H9 (cell line): ENCODE results near the gene ATE1. TPM values are rescaled to one million over a fixed set of nuclear protein-coding genes. Genes with fewer than 3 reads are reported as not detected.

ENCODE experiments used
- DNase-seq: peaks from one replicate; pipeline ENCODE4 v3.0.0-alpha.2; 2017
- H2AFZ ChIP-seq: one replicate; pipeline ENCODE4 v1.6.1; 2013; ENCODE audit warnings: mild to moderate bottlenecking, low read length, control low read depth, moderate library complexity
- H2AK5ac ChIP-seq: 2 replicates; pipeline ENCODE4 v1.6.1; 2013; ENCODE audit warnings: low read length, control low read depth, mixed read lengths; ENCODE audit not compliant: insufficient read length
- H2BK120ac ChIP-seq: one replicate; pipeline ENCODE4 v1.6.1; 2013; ENCODE audit warnings: low read depth, mild to moderate bottlenecking, low read length, control low read depth, inconsistent platforms; ENCODE audit not compliant: poor library complexity, severe bottlenecking
- H2BK12ac ChIP-seq: 2 replicates; pipeline ENCODE4 v1.6.1; 2013; ENCODE audit warnings: low read length, control low read depth, mixed read lengths, low read depth; ENCODE audit not compliant: insufficient read length
- H2BK15ac ChIP-seq: 2 replicates; pipeline ENCODE4 v1.6.1; 2013; ENCODE audit warnings: low read depth, low read length, control low read depth
- H2BK20ac ChIP-seq: one replicate; pipeline ENCODE4 v1.6.1; 2013; ENCODE audit warnings: low read depth, mild to moderate bottlenecking, low read length, control low read depth, inconsistent platforms; ENCODE audit not compliant: poor library complexity, severe bottlenecking
- H2BK5ac ChIP-seq: 2 replicates; pipeline ENCODE4 v1.6.1; 2013; ENCODE audit warnings: low read length, control low read depth, mixed read lengths; ENCODE audit not compliant: insufficient read length
- H3K14ac ChIP-seq: 2 replicates; pipeline ENCODE4 v1.6.1; 2013; ENCODE audit warnings: low read length, control low read depth; ENCODE audit not compliant: insufficient read depth
- H3K18ac ChIP-seq: 2 replicates; pipeline ENCODE4 v1.6.1; 2013; ENCODE audit warnings: low read depth, mild to moderate bottlenecking, mixed read lengths, low read length, control low read depth; ENCODE audit not compliant: insufficient read length
- H3K23ac ChIP-seq: 2 replicates; pipeline ENCODE4 v1.6.1; 2013; ENCODE audit warnings: low read length, control low read depth, mixed read lengths, low read depth; ENCODE audit not compliant: insufficient read length
- H3K23me2 ChIP-seq: 2 replicates; pipeline ENCODE4 v1.6.1; 2013; ENCODE audit warnings: low read depth, mild to moderate bottlenecking, mixed read lengths, low read length, control low read depth; ENCODE audit not compliant: insufficient read length, poor library complexity, severe bottlenecking
- H3K27ac ChIP-seq: 2 replicates; pipeline ENCODE4 v1.5.1; 2013; ENCODE audit warnings: low read length, control low read depth, mixed read lengths, low read depth; ENCODE audit not compliant: insufficient read length
- H3K27me3 ChIP-seq: 2 replicates; pipeline ENCODE4 v1.6.1; 2013; ENCODE audit warnings: low read length, control low read depth, inconsistent platforms; ENCODE audit not compliant: insufficient read depth
- H3K4ac ChIP-seq: 2 replicates; pipeline ENCODE4 v1.6.1; 2013; ENCODE audit warnings: low read depth, mild to moderate bottlenecking, control low read depth, inconsistent platforms, low read length, moderate library complexity
- H3K4me1 ChIP-seq: 2 replicates; pipeline ENCODE4 v1.6.1; 2013; ENCODE audit warnings: low read length, control low read depth, inconsistent platforms; ENCODE audit not compliant: insufficient read depth
- H3K4me2 ChIP-seq: 2 replicates; pipeline ENCODE4 v1.6.1; 2013; ENCODE audit warnings: low read length, control low read depth, mixed read lengths; ENCODE audit not compliant: insufficient read length, insufficient read depth
- H3K56ac ChIP-seq: 2 replicates; pipeline ENCODE4 v1.6.1; 2013; ENCODE audit warnings: low read depth, mild to moderate bottlenecking, mixed read lengths, low read length, control low read depth; ENCODE audit not compliant: insufficient read length
- H3K79me1 ChIP-seq: 2 replicates; pipeline ENCODE4 v1.6.1; 2013; ENCODE audit warnings: low read depth, mild to moderate bottlenecking, moderate library complexity, low read length, control low read depth, inconsistent platforms; ENCODE audit not compliant: insufficient read depth, poor library complexity, severe bottlenecking
- H3K79me2 ChIP-seq: 2 replicates; pipeline ENCODE4 v1.6.1; 2013; ENCODE audit warnings: low read length, control low read depth, inconsistent platforms; ENCODE audit not compliant: insufficient read depth
- H3K9ac ChIP-seq: 2 replicates; pipeline ENCODE4 v1.6.1; 2013; ENCODE audit warnings: low read length, control low read depth, mixed read lengths; ENCODE audit not compliant: insufficient read length; ENCODE audit errors: extremely low read depth
- H3K9me3 ChIP-seq: one replicate; pipeline ENCODE4 v1.6.1; 2013; ENCODE audit warnings: low read depth, low read length, inconsistent platforms; ENCODE audit not compliant: control insufficient read depth
- H3T11ph ChIP-seq: one replicate; pipeline ENCODE4 v1.6.1; 2013; ENCODE audit warnings: mild to moderate bottlenecking, low read length, control low read depth, inconsistent platforms
- H4K20me1 ChIP-seq: one replicate; pipeline ENCODE4 v1.6.1; 2013; ENCODE audit not compliant: control insufficient read depth, insufficient read length, insufficient read depth
- H4K5ac ChIP-seq: 2 replicates; pipeline ENCODE4 v1.6.1; 2013; ENCODE audit warnings: low read depth, mild to moderate bottlenecking, mixed read lengths, low read length, control low read depth; ENCODE audit not compliant: insufficient read length
- H4K8ac ChIP-seq: replicated peaks from 2 replicates; pipeline ENCODE4 v1.6.1; 2013; ENCODE audit warnings: low read length, control low read depth, mixed read lengths, low read depth; ENCODE audit not compliant: insufficient read length
- H4K91ac ChIP-seq: 2 replicates; pipeline ENCODE4 v1.6.1; 2013; ENCODE audit warnings: low read depth, mild to moderate bottlenecking, moderate library complexity, mixed read lengths, low read length, control low read depth; ENCODE audit not compliant: insufficient read length
- H3K27ac Mint-ChIP-seq, 3 experiments: 2 replicates in 2 of 3; 3 replicates in 1 of 3; pipeline ENCODE4 v1.8.0; 2020 to 2021; ENCODE audit warnings: mixed read lengths in 3 of 3, mild to moderate bottlenecking in 1 of 3, moderate library complexity in 1 of 3
- H3K27me3 Mint-ChIP-seq: 2 replicates; pipeline ENCODE4 v1.8.0; 2021; ENCODE audit warnings: low read depth, mild to moderate bottlenecking, moderate library complexity, mixed read lengths
- H3K36me3 Mint-ChIP-seq, 3 experiments: 2 replicates in 2 of 3; 3 replicates in 1 of 3; pipeline ENCODE4 v1.8.0; 2020 to 2021; ENCODE audit warnings: low read depth in 3 of 3, mixed read lengths in 3 of 3; ENCODE audit not compliant: insufficient read depth in 1 of 3
- H3K4me1 Mint-ChIP-seq, 2 experiments: 2 replicates each; pipeline ENCODE4 v1.8.0; 2020; ENCODE audit warnings: mixed read lengths in 2 of 2
- H3K4me3 Mint-ChIP-seq, 2 experiments: 2 replicates in 1 of 2; 3 replicates in 1 of 2; pipeline ENCODE4 v1.8.0; 2020 to 2021; ENCODE audit warnings: mild to moderate bottlenecking in 2 of 2, mixed read lengths in 2 of 2, moderate library complexity in 1 of 2
- H3K9me3 Mint-ChIP-seq, 2 experiments: 2 replicates in 1 of 2; 3 replicates in 1 of 2; pipeline ENCODE4 v1.8.0; 2020; ENCODE audit warnings: mild to moderate bottlenecking in 2 of 2, mixed read lengths in 2 of 2, moderate library complexity in 1 of 2
- WGBS: extraction: QIAGEN DNeasy Blood & Tissue Kit; methylation state at CpG from one replicate; pipeline ENCODE4 v1.1.7; 2013; ENCODE audit warnings: missing lambda C conversion rate, low lambda C conversion rate, mixed read lengths; ENCODE audit not compliant: insufficient read length; ENCODE audit errors: extremely low coverage; 5-methylcytosine and 5-hydroxymethylcytosine counted together
- total RNA-seq: library from RNA; stranded (reverse); gene quantifications from 2 replicates; pipeline ENCODE4 v1.2.1, GENCODE V29; 2021
- TF ChIP-seq, protein P1 (sequence below): fragments of 200-600 bp; sonication (generic); conservative IDR thresholded peaks from 3 replicates; pipeline ENCODE4 v1.8.0; 2021; ENCODE audit warnings: antibody characterized with exemption, mild to moderate bottlenecking

Gene ATE1
- total RNA-seq, 1 experiment from 2014 or later: 29.0 TPM

DNA sequence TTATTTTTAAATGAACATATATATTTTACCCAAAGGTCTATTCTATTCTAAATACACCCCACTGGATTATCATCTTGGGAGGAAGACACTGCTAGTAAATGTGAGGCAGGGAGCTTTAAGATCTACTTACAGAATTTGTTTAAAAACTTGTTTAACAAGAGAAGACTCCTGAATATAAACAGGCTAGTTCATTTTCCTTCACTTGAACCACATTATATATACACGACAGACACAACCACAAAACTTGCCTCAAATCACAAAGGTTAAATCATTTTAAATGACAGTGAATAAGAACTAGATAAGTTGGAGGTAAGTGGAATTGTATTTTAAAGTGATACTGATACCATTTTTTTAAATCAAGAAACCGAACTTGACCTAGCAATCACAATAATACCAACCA lies 109.2 kb downstream of the ATE1 start:
- no peak overlapping the region for H2BK12ac ChIP-seq
- no peak overlapping the region for H2AFZ ChIP-seq
- no peak overlapping the region for H3K4ac ChIP-seq
- TF ChIP-seq, protein P1, sequence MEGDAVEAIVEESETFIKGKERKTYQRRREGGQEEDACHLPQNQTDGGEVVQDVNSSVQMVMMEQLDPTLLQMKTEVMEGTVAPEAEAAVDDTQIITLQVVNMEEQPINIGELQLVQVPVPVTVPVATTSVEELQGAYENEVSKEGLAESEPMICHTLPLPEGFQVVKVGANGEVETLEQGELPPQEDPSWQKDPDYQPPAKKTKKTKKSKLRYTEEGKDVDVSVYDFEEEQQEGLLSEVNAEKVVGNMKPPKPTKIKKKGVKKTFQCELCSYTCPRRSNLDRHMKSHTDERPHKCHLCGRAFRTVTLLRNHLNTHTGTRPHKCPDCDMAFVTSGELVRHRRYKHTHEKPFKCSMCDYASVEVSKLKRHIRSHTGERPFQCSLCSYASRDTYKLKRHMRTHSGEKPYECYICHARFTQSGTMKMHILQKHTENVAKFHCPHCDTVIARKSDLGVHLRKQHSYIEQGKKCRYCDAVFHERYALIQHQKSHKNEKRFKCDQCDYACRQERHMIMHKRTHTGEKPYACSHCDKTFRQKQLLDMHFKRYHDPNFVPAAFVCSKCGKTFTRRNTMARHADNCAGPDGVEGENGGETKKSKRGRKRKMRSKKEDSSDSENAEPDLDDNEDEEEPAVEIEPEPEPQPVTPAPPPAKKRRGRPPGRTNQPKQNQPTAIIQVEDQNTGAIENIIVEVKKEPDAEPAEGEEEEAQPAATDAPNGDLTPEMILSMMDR: no peak
- H2BK20ac ChIP-seq: no peak overlapping the region
- no peak overlapping the region for H3K14ac ChIP-seq
- H3K9me3 ChIP-seq: no peaks in the 10 kb centered on the region
- H2BK5ac ChIP-seq: no peak overlapping the region
- H3K18ac ChIP-seq: no peak overlapping the region
- no CpG with 5 or more reads among the region's 2 CpGs for WGBS
- no peak overlapping the region for H3K27ac ChIP-seq
- DNase-seq: no peak
- no peak overlapping the region for H3T11ph ChIP-seq
- H3K56ac ChIP-seq: no peak overlapping the region
- no peaks in the 10 kb centered on the region for H4K20me1 ChIP-seq
- H4K91ac ChIP-seq: no peak overlapping the region
- H3K4me1 ChIP-seq: no peaks in the 10 kb centered on the region
- no peak overlapping the region for H4K5ac ChIP-seq
- no peaks in the 10 kb centered on the region for H3K79me1 ChIP-seq
- Mint-ChIP-seq H3K27ac (no peak overlapping the region), H3K4me3 (no peak overlapping the region), H3K27me3 (no peaks in the 10 kb centered on the region), H3K4me1 (no peaks in the 10 kb centered on the region), H3K9me3 (no peaks in the 10 kb centered on the region; a peak in 1 of 5 replicates), H3K36me3 (no peaks in the 10 kb centered on the region; a peak in 2 of 7 replicates)
- H3K9ac ChIP-seq: no peak overlapping the region
- H3K4me2 ChIP-seq: no peak overlapping the region
- no peak overlapping the region for H2BK120ac ChIP-seq
- H4K8ac ChIP-seq: no peak overlapping the region
- no peak overlapping the region for H3K23ac ChIP-seq
- no peak overlapping the region for H2AK5ac ChIP-seq
- no peaks in the 10 kb centered on the region for H3K79me2 ChIP-seq
- no peaks in the 10 kb centered on the region for H3K27me3 ChIP-seq
- H2BK15ac ChIP-seq: no peak overlapping the region
- H3K23me2 ChIP-seq: no peaks in the 10 kb centered on the region
